Endodermal cell (in vitro differentiated cells): ENCODE measurements around the gene SERPINB11. TPM values are rescaled to one million over a fixed set of nuclear protein-coding genes. Genes with fewer than 3 reads are reported as not detected.

Experiments
- DNase-seq: peaks from one replicate; pipeline ENCODE4 v3.0.0-alpha.2; 2017
- H3K27ac ChIP-seq: 2 replicates; pipeline ENCODE4 v1.5.1; 2013; ENCODE audit warnings: mild to moderate bottlenecking, low read depth, low read length, moderate library complexity
- H3K27me3 ChIP-seq: 2 replicates; pipeline ENCODE4 v1.6.1; 2013; ENCODE audit warnings: mild to moderate bottlenecking, low read length, moderate library complexity; ENCODE audit not compliant: insufficient read depth, control insufficient read depth, poor library complexity, severe bottlenecking
- H3K36me3 ChIP-seq: 2 replicates; pipeline ENCODE4 v1.7.0; 2013; ENCODE audit warnings: mild to moderate bottlenecking, low read length, moderate library complexity; ENCODE audit not compliant: control insufficient read depth, insufficient read depth
- H3K4me1 ChIP-seq: one replicate; pipeline ENCODE4 v1.7.0; 2013; ENCODE audit warnings: low read length; ENCODE audit not compliant: control insufficient read depth, insufficient read depth
- H3K4me3 ChIP-seq: 2 replicates; pipeline ENCODE4 v1.5.1; 2013; ENCODE audit warnings: mild to moderate bottlenecking, low read length, moderate library complexity
- H3K9ac ChIP-seq: 2 replicates; pipeline ENCODE4 v1.6.1; 2013; ENCODE audit warnings: mild to moderate bottlenecking, low read length, moderate library complexity; ENCODE audit not compliant: poor library complexity, severe bottlenecking; ENCODE audit errors: extremely low read depth
- H3K9me3 ChIP-seq: 2 replicates; pipeline ENCODE4 v1.6.1; 2013; ENCODE audit warnings: mild to moderate bottlenecking, low read length, moderate library complexity; ENCODE audit not compliant: control insufficient read depth
- H3K27ac Mint-ChIP-seq: 2 replicates; pipeline ENCODE4 v1.8.0; 2020; ENCODE audit warnings: mixed read lengths
- H3K27me3 Mint-ChIP-seq: 2 replicates; pipeline ENCODE4 v1.8.0; 2021; ENCODE audit warnings: mild to moderate bottlenecking, mixed read lengths; ENCODE audit not compliant: insufficient read depth
- H3K36me3 Mint-ChIP-seq: 2 replicates; pipeline ENCODE4 v1.8.0; 2020; ENCODE audit warnings: low read depth, mixed read lengths
- H3K4me1 Mint-ChIP-seq: 2 replicates; pipeline ENCODE4 v1.8.0; 2020; ENCODE audit warnings: mixed read lengths
- H3K4me3 Mint-ChIP-seq: 2 replicates; pipeline ENCODE4 v1.8.0; 2020; ENCODE audit warnings: mild to moderate bottlenecking, moderate library complexity, mixed read lengths
- H3K9me3 Mint-ChIP-seq: 2 replicates; pipeline ENCODE4 v1.8.0; 2020; ENCODE audit warnings: mild to moderate bottlenecking, mixed read lengths
- WGBS, 2 experiments: methylation state at CpG; one replicate each; pipeline versions ENCODE4 v1.1.5 to v1.1.7; 2013; ENCODE audit warnings: missing lambda C conversion rate in 2 of 2, mixed read lengths in 1 of 2; ENCODE audit not compliant: insufficient coverage in 1 of 2, insufficient read length in 1 of 2; 5-methylcytosine and 5-hydroxymethylcytosine counted together
- total RNA-seq, 2 donors: library from RNA; stranded (reverse); fragmentation: NEBNext Ultra II Directional in 1 of 2; extraction: Animal tissue kit (Norgen Biotek cat#: 25700) in 1 of 2; gene quantifications; 2 replicates in 1 of 2; 3 replicates in 1 of 2; pipeline ENCODE4 v1.2.1, GENCODE V29; 2021
- TF ChIP-seq, protein P1 (sequence below): fragments of 200-600 bp; sonication (generic); conservative IDR thresholded peaks from 2 replicates; pipeline ENCODE4 v1.5.0; 2021; ENCODE audit warnings: antibody characterized with exemption, mild to moderate bottlenecking

Gene SERPINB11
- total RNA-seq, 2 donors from 2014 or later = not detected

DNA sequence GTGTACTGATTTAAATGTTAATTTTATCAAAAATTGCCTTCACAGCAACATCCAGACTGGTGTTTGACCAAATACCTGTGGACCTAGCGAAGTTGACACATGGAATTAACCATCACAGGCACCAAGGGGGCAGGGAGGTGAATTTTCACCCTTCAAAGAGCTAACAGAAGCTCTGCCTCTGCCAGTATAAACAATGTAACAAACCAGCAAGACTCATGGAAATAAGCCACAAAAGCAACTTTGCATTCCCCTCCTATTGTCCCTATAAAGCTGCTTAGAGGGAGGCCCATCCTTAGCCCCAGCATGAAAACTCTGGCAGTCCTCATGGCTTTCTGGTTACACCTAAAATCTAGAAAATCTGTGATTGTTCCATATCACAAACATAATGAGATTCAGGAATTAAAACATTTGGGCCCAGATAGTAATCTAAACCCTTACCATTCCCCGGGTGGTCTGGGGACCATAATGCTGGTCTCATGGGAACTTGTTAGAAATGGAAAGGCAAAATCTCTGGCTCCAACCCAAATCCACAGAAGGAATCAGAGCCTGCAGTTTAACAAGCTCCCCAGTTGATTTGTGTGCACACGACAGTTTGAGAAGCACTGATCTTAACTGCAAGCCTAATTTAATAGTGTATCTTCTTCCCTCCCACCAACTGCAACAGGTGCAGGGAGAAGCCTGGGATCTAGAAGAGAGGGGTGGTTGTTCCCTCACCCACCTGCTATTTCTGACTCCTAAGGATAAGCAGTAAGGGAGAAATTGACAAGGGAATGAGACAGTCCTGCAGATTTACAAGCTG, 23.1 kb downstream of the SERPINB11 start:
- TF ChIP-seq, protein P1, sequence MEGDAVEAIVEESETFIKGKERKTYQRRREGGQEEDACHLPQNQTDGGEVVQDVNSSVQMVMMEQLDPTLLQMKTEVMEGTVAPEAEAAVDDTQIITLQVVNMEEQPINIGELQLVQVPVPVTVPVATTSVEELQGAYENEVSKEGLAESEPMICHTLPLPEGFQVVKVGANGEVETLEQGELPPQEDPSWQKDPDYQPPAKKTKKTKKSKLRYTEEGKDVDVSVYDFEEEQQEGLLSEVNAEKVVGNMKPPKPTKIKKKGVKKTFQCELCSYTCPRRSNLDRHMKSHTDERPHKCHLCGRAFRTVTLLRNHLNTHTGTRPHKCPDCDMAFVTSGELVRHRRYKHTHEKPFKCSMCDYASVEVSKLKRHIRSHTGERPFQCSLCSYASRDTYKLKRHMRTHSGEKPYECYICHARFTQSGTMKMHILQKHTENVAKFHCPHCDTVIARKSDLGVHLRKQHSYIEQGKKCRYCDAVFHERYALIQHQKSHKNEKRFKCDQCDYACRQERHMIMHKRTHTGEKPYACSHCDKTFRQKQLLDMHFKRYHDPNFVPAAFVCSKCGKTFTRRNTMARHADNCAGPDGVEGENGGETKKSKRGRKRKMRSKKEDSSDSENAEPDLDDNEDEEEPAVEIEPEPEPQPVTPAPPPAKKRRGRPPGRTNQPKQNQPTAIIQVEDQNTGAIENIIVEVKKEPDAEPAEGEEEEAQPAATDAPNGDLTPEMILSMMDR = no peak
- 20 to 71% methylated on average over 1 to 2 of the region's 3 CpGs for WGBS, 2 experiments
- no peaks in the 10 kb centered on the region for H3K9me3 ChIP-seq
- H3K4me1 Mint-ChIP-seq = peaks cover 19% of the 10 kb centered on the region
- no peaks in the 10 kb centered on the region for H3K36me3 Mint-ChIP-seq
- no peaks in the 10 kb centered on the region for H3K36me3 ChIP-seq
- H3K4me3 Mint-ChIP-seq = no peak overlapping the region
- peak; percentile 57 for DNase-seq
- H3K4me3 ChIP-seq = no peak overlapping the region
- H3K9ac ChIP-seq = no peak overlapping the region
- H3K4me1 ChIP-seq = peaks cover under 1% of the 10 kb centered on the region
- peaks cover 5% of the 10 kb centered on the region for H3K27me3 ChIP-seq
- no peaks in the 10 kb centered on the region for H3K27me3 Mint-ChIP-seq
- no peaks in the 10 kb centered on the region for H3K9me3 Mint-ChIP-seq
- H3K27ac ChIP-seq = no peak overlapping the region
- no peak overlapping the region for H3K27ac Mint-ChIP-seq

DNA sequence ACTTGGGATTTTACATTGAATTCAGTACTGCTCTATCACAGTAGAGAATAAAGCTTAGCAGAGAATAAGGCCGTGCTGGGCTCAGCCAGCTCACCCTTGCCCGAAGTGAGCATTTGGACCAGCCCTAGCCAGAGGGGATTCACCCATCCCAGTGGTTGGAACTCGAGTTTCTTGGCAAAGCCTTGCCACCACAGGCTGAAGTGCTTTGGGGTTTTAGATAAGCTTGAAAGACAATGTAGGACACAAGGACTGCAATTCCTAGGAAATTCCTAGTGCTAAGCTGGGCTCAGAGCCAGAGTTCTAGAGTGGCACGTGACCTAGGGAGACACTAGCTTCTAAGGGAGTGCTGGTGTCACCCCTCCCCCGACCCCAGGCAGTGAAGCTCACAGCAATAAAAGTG, 28.0 kb downstream of the SERPINB11 start:
- Mint-ChIP-seq H3K36me3 (no peaks in the 10 kb centered on the region), H3K27ac (no peak overlapping the region), H3K4me3 (no peak overlapping the region), H3K9me3 (no peaks in the 10 kb centered on the region), H3K4me1 (peaks cover 13% of the 10 kb centered on the region), H3K27me3 (peaks cover 1% of the 10 kb centered on the region)
- H3K9ac ChIP-seq = no peak overlapping the region
- DNase-seq = no peak
- no peaks in the 10 kb centered on the region for H3K36me3 ChIP-seq
- H3K27me3 ChIP-seq = no peaks in the 10 kb centered on the region
- TF ChIP-seq, protein P1 = no peak
- H3K4me1 ChIP-seq = peaks cover 4% of the 10 kb centered on the region
- H3K27ac ChIP-seq = no peak overlapping the region
- H3K9me3 ChIP-seq = no peaks in the 10 kb centered on the region
- 91 to 93% methylated on average over 4 to 5 of the region's 5 CpGs for WGBS, 2 experiments
- H3K4me3 ChIP-seq = no peak overlapping the region

DNA sequence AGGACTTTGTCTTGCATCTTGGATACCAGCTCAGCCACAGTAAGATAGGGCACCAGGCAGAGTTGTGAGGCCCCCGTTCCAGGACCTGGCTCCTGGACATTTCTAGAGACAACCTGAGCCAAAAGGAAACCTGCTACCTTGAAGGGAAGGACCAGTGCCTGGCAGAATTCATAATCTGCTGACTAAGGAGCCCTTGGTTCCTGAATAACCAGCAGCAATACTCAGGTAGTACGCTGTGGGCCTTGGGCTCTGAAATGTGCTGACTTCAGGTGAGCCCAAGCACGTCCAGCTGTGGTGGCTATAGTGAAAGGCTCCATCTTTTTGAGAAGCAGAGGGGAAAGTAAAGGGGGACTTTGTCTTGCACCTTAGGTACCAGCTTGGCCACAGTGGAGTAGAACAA, 28.5 kb downstream of the SERPINB11 start:
- Histone ChIP-seq H3K9me3 (no peaks in the 10 kb centered on the region), H3K27ac (no peak overlapping the region), H3K27me3 (no peaks in the 10 kb centered on the region), H3K36me3 (no peaks in the 10 kb centered on the region), H3K4me3 (no peak overlapping the region), H3K9ac (no peak overlapping the region), H3K4me1 (peaks cover 4% of the 10 kb centered on the region)
- no peak for DNase-seq
- Mint-ChIP-seq H3K27me3 (peaks cover 3% of the 10 kb centered on the region), H3K4me3 (no peak overlapping the region), H3K9me3 (no peaks in the 10 kb centered on the region), H3K4me1 (peaks cover 8% of the 10 kb centered on the region), H3K36me3 (no peaks in the 10 kb centered on the region), H3K27ac (no peak overlapping the region)
- TF ChIP-seq, protein P1 = no peak
- 80 to 91% methylated on average over 2 to 3 of the region's 3 CpGs for WGBS, 2 experiments
